Stimulated activated CD4-positive, alpha-beta T cell treated with anti-CD3 and anti-CD28 coated beads, Interleukin-12 subunit alpha, Interleukin-12 subunit beta, amount 100 ng/mL, for 48 hours (primary cell): ENCODE measurements around the gene ZNF225.
"Not testable (repeated sequence)": the region's sequence is repeated elsewhere in the genome, so short reads cannot be mapped to it uniquely, and the experiment has no call there.

ENCODE experiments used
- DNase-seq, 3 donors: peaks; one replicate each; pipeline ENCODE4 v3.0.0-alpha.2; 2020; ENCODE audit warnings: low read depth in 2 of 3, low spot score in 1 of 3

Gene ZNF225

DNA sequence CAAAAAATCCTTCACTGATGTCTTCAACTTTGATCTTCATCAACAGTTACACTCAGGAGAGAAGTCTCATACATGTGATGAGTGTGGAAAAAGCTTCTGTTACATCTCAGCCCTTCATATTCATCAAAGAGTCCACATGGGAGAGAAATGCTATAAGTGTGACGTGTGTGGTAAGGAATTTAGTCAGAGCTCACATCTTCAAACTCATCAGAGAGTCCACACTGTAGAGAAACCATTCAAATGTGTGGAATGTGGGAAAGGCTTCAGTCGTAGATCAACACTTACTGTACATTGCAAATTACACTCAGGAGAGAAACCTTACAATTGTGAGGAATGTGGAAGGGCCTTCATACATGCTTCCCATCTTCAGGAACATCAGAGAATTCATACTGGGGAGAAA, 43.3 kb downstream of the ZNF225 start:
- no peak for DNase-seq

DNA sequence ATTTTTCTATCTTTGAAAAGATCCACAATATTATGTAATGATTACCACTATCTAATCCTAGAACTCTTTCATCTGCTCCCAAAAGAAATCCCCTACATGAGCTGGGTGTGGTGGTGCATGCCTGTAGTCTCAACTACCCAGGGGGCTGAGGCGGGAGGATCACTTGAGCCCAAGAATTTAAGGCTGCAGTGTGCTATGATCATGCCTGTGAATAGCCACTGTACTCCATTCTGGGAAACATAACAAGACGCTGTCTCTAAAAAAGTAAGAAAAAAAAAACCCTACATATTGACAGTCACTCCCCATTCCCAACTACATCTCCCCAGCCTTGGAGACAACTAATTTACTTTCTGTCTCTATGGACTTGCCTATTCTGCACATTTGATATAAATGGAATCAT, 50.6 kb downstream of the ZNF225 start:
- no peak for DNase-seq

DNA sequence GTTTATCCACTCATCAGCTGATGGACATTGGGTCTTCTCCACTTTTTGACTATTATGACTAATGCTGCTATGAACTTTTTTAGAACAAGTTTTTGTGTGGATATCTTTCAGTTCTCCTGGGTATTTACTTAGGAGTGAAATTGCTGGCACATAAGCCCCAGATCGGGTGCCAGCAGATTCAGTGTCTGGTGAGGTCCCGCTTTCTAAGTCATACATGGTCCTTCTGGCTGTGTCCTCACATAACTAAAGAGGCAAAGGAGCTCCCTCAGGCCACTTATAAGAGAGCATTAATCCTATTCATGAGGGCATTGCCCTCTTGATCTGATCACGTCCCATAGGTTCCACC, 51.1 kb downstream of the ZNF225 start:
- no peak for DNase-seq

DNA sequence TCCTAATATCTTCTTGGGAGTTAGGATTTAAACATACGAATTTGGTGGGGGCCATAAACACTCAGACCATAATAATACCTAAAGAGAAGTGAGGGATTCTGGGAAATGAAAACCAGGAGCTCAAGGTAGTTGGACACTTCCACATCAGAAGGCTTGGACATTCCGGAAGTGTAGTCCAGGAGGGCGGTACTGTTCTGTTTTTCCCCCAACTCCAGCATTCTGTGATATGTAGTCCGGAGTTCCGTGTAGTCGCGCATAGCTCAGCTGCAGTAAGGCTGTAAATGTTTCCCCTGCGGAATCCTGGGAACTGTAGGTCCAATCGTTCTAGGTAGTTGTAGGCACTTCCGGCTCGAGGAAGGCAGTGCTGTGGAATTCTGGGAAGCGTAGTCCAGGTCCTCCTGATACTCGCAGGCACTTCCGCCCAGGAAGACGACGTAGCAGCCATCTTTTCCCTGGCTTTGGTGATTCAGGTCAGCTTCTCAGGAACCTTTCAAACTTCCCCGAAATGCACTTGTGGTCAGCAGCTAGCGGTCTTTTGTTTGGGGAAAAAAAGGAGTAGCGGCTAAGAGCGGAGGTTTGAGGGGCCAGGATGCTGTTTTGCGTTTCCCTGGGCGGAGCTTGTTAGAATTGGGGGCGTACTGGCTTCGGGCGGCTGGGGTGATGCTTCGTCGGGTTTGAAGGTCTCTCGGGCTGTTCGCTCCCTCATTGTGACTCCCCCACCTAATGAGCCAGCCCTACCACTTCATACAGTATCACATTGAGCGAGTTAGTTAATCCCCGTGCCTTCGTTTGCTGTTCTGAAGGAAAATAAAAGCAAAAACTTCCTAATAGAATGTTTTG, 51.7 kb downstream of the ZNF225 start, which contains the start of gene ZNF226:
Gene ZNF226, plus strand, starts transcription at position 428 of the 840 bp plus-strand sequence. CDS start 4,981 bp downstream, outside the sequence.
- DNase-seq = peak; percentile 64 to 77 (median 71)

GRCh38 chr19:44170660-44171059, 57.5 kb downstream of the ZNF225 start:
- DNase-seq = not testable (repeated sequence)

DNA sequence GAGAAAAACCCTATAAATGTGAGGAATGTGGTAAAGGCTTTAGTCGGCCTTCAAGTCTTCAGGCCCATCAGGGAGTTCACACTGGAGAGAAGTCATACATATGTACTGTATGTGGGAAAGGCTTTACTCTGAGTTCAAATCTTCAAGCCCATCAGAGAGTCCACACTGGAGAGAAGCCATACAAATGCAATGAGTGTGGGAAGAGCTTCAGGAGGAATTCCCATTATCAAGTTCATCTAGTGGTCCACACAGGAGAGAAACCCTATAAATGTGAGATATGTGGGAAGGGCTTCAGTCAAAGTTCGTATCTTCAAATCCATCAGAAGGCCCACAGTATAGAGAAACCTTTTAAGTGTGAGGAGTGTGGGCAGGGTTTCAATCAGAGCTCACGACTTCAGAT, 63.4 kb downstream of the ZNF225 start:
- DNase-seq = no peak

GRCh38 chr19:44180968-44181367, 67.8 kb downstream of the ZNF225 start:
- DNase-seq = no peak

DNA sequence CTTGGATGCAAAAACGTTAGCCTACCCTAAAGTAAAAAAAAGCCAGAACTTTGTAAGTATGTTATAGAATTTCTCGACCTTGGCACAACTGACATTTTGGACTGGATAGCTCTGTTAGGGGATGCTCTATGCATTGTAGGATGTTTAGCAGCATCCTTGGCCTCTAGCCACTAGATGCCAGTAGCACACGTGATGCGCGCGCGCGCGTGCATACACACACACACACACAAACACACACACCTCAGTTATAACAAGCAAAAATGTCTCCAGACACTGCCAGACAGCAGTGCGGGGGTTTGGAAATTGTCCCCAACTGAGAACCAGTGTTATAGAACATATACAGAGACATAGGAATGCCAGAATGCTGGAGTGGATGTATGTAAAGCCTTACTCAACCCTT, 68.9 kb downstream of the ZNF225 start:
- no peak for DNase-seq
